Dedifferentiated amniotic fluid mesenchymal stem cell (primary cell): Measurements from ENCODE around the gene MRGPRD.
"Not testable (repeated sequence)": the region's sequence is repeated elsewhere in the genome, so short reads cannot be mapped to it uniquely, and the experiment has no call there.

Experiments
- DNase-seq: peaks from one replicate; pipeline ENCODE4 v3.0.0-alpha.2; 2016; ENCODE audit errors: extremely low spot score

Gene MRGPRD

DNA sequence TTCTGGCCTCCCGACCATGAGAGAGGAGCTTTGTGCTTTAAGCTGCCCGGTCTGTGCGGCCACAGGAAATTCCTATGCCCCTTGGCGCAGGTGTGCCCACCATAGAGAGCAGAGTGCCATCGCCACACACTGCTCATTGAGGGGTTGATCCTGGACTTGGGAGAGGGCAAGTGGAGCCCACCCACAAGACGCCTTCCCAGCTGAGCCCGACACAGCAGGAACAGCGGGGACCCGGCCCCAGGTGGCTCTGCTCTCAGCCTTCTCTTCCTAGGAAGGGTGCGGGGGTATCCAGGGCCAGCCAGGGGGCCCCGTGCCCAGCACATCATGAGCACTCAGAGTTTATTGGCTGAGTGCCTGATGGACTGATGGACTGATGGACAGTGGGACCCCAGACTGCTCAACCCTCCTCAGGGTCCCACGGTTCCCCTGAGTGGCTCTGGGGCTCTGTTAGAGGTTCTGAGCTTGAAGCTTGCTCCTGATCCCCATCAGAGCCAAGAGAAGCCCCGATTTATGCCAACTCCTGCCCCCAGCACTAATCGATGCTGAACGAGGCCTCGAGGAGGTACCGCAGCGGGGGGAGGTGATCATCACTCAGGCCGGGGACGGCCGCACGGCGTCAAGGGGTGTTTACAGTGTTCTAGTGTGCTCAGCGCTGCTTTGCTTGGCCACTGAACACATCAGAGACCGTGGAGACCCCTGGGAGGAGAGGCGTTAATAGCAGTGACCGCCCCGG lies 13.5 kb upstream of the MRGPRD start:
- DNase-seq = no peak

DNA sequence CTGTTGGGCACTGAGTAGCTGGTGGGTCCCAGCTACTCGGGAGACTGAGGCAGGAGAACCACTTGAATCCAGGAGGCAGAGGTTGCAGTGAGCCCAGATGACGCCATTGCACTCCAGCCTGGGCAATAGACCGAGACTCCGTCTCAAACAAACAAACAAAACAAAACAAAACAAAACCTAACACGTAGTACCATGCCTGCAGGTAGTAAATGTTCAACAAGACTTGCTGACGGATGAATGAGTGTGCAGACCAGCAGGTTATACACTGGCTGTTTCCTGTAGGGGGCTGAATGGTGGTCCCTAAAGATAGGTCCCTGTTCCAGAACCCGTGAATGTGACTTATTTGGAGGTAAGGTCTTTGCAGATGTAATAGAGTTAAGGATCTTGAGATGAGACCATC lies 12.8 kb upstream of the MRGPRD start:
- DNase-seq = no peak

DNA sequence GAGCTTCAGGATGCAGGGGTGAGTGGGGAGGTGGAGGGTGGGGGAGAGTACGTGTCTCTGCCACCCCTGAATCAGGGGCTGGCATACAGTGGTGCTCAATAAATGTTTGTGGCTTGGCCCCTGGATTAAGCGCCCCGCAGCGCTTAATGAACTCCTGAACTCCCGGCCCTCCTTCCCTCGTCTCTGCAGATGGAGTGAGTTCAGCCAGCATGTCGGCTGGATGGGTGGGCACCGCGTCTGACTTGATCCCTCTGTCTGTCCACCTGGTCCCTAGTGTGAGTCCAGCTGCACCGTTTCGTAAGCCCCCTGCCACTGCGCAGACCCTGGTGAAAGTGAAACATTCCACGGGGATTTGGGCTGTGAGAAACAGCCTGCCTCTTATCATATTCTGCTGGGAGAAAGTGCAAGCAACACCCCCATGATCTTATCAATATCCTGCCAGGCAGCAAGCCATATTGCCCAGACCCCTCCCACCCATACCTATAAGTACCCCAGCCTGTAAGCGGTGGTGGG lies 12.0 kb upstream of the MRGPRD start:
- no peak for DNase-seq

DNA sequence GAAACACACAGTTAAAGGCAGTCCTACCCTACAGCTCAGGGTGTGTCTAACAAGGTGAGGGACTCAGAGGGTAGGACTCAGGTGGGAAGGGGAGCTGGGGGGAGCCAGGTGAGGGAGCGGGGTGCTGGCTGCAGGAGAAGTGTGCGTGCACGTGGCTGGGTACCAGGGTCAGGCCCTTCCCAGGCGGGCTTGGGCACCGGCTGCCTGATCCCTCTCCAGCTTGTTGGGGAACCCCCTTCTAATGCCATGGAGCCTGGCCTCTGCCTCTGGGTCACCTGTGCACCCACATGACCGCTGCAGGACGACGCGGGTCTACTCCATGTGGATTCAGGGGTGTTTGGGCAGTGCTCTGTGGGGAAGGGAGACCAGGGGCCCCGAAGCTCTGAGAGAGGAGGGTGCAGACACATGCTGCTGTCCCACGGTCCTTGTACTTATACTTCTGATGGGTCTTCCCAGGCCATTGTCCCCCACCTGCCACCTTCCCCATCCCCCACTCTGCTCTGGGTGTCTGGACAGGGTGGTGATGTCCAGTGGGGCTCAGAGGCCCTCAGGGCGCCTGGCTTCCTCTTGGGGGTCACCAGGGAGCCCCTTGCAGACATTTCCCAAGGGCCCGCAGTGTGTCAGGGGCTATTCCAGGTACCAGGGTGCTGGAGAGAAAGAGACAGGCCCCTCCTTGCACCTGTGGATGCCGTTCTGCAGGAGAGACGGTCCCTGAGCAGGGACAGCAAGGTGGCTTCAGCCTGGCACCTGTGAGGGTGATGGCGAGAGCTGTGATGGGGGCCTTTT lies 10.4 kb upstream of the MRGPRD start:
- DNase-seq = no peak

DNA sequence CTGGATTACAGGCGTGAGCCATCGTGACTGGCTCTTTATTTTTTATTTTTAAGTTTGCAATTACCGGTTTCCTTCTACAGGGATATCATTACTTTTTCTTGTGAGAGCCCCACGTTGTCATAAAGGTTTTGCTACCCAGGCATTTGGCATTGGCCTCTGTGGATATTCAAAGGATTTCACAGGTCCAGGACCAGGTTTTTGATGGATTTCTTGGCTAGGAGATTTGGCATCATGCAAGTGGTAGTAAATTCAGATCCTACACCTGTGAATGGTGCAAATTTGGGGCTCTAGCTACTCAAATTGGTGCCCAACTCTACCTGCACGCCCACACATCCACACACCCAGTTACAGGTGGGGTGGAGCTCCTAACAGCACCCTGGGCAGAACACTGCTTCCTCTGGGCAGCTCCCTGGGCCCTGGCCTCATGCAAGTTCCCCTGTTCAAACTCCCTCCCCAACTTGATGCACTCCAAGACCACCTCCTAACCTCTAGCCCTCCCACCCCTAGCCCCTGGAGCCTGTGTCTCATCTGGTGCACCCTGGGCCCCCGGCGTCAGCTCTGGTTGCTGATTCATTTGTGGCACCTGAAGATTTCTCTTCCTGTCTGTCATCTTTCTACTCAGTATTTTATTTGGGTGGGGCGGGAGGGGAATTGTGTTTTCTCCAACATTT lies 9.3 kb upstream of the MRGPRD start:
- DNase-seq = no peak

DNA sequence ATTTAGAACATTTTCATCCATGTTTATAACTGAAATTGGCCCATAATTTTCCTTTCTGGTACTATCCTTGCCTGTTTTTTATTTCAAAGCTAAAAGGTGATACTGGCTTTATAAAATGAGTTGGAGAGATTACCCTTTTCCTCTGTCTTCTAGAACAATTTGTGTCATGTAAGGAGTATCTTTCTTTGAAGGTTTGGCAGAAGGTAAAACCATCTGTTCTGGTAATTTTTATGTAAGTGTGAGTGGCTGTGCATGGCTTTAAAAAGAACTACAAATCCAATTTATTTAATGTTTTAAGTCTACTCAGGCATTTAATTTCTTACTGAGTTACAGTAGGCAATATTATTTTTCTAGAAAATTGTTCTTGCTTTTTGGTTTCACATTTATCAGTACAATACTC lies 7.7 kb upstream of the MRGPRD start:
- no peak for DNase-seq

DNA sequence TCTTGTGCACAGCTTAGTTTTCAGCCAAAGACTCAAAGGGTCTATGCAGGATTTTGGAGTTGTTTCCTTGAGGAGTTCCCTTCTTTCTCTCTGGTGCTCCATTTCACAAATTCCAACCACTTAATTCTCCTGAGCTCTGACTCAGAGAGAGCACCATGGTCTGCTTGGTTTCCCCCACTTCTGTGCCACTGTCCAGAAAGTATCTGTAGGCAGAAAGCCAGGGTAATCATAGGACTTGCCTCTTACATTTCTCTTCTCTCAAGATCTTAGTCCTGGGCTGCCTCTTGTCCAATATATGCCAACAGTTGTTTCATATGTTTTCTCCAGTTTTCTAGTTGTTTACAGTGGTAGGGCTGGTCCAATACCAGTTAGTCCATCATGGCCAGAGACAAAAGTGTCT lies 6.4 kb upstream of the MRGPRD start:
- DNase-seq = no peak

DNA sequence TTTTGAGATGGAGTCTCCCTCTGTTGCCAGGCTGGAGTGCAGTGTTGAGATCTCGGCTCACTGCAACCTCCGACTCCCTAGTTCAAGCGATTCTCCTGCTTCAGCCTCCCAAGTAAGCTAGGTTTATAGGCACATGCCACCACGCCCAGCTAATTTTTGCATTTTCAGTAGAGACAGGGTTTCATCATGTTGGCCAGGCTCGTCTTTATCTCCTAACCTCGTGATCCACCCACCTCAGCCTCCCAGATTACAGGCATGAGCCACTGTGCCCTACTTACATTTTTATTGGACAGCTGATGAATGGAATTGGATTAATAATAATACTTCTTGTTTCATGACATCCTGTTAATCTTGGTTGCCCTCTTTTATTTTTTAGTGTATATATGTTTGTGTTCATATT lies 3.0 kb upstream of the MRGPRD start:
- DNase-seq = no peak

DNA sequence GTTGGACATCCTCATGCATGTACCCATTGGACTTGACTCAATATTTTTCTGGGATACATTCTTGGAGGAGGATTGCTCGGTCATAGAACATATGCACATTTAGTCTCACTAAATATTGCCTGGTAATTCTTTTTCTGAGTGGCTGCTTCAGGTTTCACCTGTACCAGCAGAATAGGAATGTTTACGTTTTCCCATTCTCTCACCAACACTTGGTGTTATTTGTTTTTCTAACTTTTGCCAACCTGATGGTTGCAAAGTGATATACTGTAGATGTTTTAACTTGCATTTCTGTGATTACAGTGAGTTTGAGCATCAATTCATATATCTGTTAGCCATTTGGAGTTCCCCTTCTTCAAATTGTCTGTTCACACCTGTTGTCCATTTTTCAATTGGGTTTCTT lies 1.3 kb upstream of the MRGPRD start:
- no peak for DNase-seq

DNA sequence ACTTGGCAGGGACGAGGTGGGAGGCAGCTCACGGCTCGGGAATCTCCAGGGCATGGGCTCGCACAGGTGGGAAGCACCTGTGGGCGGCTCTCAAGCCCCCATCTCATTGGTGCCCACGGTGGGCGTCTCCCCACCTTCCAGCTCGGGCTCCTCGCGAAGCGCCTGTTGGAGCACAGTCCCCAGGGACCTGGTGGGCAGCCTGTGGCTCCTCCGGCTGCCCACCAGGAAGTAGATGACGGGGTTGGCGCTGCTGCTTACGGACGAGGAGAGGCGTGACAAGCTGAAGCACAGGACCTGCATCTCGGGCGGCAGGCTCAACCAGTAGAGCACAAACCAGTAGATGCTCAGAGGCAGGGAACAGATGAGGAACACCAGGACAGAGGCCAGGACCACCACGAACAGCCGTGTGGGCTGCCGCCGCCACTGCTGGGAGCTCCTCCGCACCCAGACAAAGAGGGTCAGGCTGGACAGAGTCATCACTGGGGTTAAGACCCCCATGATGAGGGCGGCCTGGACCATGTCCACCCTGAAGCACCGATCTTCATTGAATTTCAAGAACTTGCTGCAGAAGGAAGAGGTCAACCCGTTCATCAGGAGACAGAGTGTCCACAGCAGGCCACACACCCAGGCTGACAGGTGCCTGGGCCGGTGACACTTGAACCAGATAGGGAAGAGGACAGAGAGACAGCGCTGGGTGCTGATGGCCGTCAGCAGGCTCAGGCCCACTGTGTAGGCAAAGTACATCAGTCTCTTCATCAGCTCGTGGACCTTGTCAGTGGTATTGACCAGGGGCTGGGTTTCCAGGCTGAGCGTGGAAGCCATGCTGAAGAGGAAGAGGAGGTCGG lies 633 bp downstream of the MRGPRD start:
- DNase-seq = no peak

DNA sequence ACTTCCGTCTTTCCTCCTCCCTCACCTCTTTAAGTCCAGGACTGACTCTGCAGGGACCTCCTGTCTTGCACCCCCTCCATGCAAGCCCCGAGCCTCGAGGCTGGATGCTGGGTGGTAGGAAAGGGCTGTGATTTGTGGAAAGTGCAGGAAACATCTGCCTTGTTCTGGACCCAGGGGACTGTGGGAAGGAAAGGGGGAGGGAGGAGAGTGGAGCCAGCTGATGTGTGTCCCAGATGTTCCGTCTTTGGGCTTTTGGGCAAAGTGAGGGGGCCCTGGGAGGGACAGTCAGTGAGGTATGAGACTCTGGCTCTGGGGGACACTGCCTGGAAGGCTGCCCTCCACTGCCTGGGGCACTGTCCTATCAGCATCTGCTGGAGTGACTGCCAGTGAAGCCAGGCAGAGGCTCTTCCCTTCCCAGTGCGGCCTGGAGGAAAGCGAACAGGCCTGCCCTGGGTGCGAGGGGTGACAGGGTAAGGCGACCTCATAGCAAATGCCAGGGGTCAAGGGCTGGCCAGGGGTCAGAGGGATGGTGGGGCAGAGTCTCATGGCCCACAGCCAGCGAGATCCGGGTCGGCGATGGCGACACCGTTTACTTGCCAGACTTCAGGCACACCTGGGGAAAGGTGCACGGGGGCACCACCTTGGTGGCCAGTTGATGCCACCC lies 1.7 kb downstream of the MRGPRD start:
- no peak for DNase-seq

DNA sequence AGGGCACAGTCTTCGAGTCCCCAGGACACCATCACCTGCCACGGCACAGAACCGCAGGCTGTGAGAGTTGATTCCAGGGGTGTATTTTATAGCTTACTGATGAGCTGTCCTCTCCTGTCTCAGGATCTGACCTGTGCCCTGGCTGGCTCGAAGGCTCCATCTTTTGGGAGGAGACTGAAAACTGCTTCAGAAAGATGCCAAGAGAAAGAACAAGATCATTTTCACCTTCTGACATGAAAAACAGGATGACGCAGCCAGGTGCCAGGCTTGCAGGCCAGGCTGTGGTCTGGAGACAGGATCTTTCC lies 2.2 kb downstream of the MRGPRD start:
- no peak for DNase-seq

DNA sequence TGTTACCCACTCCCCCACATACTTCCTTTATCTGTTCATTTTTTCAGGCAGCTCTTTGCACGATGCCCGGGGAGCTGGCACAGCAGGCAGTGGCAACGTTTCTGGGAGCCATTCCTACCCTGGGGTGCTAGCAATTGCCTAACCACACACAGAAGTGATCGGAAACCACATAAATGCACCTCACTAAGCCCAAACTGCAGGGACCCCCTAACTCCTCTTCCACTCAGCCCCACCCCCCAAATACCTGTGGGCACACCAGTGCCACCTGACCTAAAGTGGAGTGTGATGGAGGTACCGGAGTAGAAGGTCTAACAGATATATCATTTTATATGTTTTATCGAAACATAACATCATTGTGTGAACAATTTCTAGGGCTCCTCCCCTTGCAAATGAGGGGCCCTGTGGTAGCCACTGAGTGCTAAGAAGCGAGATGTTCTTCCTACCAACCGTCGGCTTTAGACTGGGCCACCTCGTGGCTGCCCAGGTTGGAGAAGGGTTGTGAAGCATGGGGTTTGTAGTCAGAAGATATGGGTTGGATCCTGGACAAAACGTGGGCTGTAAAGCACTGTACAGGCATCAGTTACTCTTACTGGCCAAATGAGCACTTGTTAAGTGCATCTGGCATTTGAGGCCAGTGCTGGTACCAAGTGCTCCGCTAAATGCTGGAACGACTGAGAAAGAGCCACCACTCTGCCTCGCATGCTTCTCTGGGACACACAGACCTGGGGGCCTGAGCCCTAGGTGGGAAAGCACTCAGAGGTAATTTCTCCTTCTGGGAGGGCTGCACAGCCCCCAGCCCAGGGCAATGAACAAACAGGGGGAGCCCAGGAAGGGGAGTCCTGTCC lies 2.8 kb downstream of the MRGPRD start:
- no peak for DNase-seq

DNA sequence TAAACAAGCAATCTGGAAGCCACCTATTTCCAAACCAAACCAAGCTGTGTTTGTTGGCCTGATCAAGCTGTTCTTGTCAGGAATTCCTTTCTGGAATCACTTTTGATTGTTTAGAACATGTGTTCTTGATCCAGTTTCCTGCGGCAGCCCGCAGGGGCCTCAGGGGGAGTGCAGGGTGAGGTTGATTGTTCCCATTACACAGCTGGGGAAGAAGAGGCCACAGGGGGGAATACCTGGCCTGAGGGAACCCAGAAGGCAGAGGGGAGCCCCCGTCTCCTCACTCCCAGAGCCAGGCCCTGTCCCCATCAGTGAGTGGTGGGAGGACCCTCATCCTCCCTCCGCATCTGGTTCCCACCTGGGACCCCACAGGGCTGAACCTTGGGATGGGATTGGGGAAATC lies 4.2 kb downstream of the MRGPRD start:
- no peak for DNase-seq

DNA sequence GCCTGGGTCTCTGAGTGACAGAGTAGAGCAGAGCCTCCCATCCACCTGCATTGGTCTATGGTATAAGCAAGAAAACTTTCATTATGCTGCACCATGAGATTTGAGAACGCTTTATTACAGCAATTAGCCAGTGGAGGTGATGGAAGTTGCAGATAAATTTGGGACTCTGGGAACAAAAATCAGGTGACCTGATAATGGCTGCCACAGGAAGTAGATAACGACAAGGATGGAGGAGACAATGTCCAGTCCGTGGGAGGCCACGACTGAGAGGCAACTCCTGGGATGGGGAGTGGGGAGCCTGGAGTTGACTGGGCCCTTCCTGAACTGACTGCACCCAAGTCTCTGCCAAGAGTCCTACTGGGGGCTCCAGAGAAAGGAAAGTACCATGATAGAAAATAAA lies 4.7 kb downstream of the MRGPRD start:
- no peak for DNase-seq

DNA sequence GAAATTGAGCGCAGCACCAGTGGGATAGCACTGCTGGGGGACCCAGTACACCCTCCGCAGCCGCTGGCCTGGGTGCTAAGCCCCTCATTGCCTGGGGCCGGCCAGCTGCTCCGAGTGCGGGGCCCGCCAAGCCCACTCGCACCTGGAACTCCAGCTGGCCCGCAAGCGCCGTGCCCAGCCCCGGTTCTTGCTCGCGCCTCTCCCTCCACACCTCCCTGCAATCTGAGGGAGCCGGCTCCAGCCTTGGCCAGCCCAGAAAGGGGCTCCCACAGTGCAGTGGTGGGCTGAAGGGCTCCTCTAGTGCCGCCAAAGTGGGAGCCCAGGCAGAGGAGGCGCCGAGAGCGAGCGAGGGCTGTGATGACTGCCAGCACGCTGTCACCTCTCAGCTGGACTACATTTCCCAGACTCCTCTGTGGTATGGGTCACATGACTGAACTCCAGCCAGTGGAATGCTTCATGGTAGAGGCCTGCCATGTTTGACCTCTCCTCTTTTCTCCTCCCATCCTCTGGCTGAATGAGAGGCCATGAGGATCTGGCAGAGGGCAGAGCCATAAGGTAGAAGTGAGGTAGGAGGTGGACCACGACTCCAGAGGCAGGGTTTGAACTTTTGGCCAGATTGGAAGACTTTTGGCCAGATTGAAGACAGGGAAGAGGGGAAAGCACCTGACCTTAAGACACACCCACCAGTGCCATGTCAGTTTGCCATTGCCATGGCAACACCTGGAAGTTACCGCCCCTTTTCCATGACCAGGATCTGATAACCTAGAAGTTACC lies 6.2 kb downstream of the MRGPRD start:
- DNase-seq = no peak

DNA sequence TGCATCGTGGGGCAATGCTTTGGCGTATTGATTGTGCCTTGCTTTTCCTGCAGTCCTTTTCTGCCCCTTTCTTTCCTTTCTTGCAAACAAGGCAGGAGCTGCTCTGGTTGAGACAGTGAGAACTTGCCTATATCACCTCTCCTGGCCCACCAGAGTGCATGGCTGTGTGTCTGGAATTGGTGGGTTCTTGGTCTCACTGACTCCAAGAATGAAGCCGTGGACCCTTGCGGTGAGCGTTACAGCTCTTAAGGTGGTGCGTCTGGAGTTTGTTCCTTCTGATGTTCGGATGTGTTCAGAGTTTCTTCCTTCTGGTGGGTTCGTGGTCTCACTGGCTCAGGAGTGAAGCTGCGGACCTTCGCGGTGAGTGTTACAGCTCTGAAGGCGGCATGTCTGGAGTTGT lies 7.1 kb downstream of the MRGPRD start:
- DNase-seq = not testable (repeated sequence)

DNA sequence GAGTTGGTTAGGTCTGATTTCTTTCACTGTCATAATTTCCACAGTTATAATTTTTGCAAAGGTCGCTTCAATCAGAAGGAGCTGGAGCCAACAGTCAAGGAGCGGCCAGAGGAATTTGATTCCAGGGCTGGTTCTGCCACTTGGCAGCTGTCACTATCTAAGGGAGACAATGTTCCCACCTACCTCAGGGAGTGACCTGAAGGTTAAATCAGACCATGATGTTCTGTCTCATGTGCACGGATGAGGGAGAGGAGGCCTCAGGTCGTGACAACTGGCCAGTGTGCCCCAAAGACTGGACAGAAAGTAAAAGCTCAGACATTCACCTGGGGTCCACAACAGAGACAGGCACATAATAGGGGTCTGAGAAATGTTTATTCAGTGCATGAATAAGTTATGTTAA lies 7.6 kb downstream of the MRGPRD start:
- no peak for DNase-seq

DNA sequence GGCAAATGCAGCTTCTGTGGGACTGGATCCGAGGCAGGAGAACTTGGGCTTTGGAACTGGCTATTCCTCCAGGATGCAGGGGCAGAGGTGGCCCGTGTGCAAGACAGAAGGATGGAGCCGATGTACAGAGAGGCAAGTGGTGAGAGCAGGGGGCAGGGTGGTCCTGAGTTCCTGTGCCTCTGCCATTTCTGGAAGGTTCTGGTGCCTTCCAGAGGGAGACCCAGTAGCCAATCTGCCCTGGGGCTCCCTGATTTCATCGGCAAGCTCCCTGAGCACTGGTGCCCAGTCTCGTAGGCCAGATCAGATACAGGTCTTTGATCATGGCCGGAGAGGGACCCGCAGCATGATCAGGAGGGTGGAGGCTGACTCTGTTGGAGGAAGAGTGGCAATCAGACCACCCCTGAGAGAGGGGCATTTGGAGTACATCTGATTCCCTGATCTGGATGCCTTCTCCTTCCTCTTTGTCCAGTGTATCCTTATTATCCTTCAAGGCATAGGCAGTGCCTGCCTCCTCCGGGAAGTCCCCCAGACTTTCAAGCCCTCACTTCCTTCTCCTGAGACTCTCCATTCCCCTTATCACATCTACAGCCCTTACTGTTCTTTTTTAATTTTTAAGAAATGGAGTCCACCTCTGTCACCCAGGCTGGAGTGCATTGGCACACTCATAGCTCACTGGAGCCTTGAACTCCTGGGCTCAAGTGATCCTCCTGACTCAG lies 9.7 kb downstream of the MRGPRD start:
- DNase-seq = no peak
